Endothelial cell of umbilical vein (primary cell): ENCODE data around the gene SPDYC. TPM values are rescaled to one million over a fixed set of nuclear protein-coding genes. Genes with fewer than 3 reads are reported as not detected.

Experiments used
- BruUV-seq: library from RNA; stranded (reverse); fragments of 400-500 nt; replicated peaks from 2 replicates; lab custom pipeline; 2021; lab: Mats Ljungman, UMichigan
- CTCF ChIA-PET: fragments of 300-600, 350-600 bp; sonication (Branson Sonifier 250); formaldehyde crosslinking; loops from one replicate; lab custom pipeline; 2021; ENCODE audit warnings: antibody characterized with exemption, inconsistent platforms; lab: Charles Lee
- POLR2A ChIA-PET: fragments of 300-600, 350-600 bp; sonication (Branson Sonifier 250); formaldehyde crosslinking; loops from one replicate; lab custom pipeline; 2021; ENCODE audit warnings: antibody characterized with exemption, inconsistent platforms; lab: Charles Lee
- DNase-seq: peaks from one replicate; pipeline ENCODE4 v3.0.0-alpha.2; 2011; ENCODE audit warnings: low read depth, low spot score
- FAIRE-seq: peaks from 2 replicates; lab custom pipeline; 2011; peaks lifted over from hg19 to GRCh38; lab: Jason Lieb, UNC
- H2AFZ ChIP-seq: 2 replicates; pipeline ENCODE4 v1.6.0; 2012; ENCODE audit warnings: low read depth, low read length, control low read depth, inconsistent platforms
- H3K27ac ChIP-seq: 2 replicates; pipeline ENCODE4 v1.5.1; 2011; ENCODE audit warnings: low read depth, mild to moderate bottlenecking, control low read depth, low read length, moderate library complexity; ENCODE audit not compliant: insufficient read depth
- H3K27me3 ChIP-seq, 2 experiments: 2 replicates each; pipeline versions ENCODE4 v1.6.0 to v1.6.1; 2011; ENCODE audit warnings: low read length in 2 of 2, mixed read lengths in 1 of 2; ENCODE audit not compliant: control insufficient read depth in 2 of 2, insufficient read depth in 2 of 2
- H3K36me3 ChIP-seq, 2 experiments: 2 replicates in 1 of 2; 3 replicates in 1 of 2; pipeline ENCODE4 v1.5.1; 2011; ENCODE audit warnings: low read length in 2 of 2, mild to moderate bottlenecking in 1 of 2, moderate library complexity in 1 of 2; ENCODE audit not compliant: control insufficient read depth in 2 of 2, insufficient read depth in 2 of 2; ENCODE audit errors: extremely low read depth in 1 of 2
- H3K4me1 ChIP-seq: 3 replicates; pipeline ENCODE4 v1.5.1; 2011; ENCODE audit warnings: mild to moderate bottlenecking, low read length; ENCODE audit not compliant: control insufficient read depth, insufficient read depth; ENCODE audit errors: extremely low read depth
- H3K4me2 ChIP-seq: 2 replicates; pipeline ENCODE4 v1.6.1; 2011; ENCODE audit warnings: low read length, control low read depth, mixed read lengths; ENCODE audit not compliant: insufficient read depth
- H3K4me3 ChIP-seq, 3 experiments: fragments of 200-600 bp in 1 of 3; sonication (generic), shearing (Covaris generic) in 1 of 3; replicated peaks in 1 of 3; 2 replicates each; pipeline ENCODE4 v1.5.1; 2011 to 2016; ENCODE audit warnings: control low read depth in 3 of 3, low read length in 3 of 3, mild to moderate bottlenecking in 2 of 3, inconsistent platforms in 1 of 3, low read depth in 1 of 3, moderate library complexity in 1 of 3; ENCODE audit not compliant: insufficient read depth in 1 of 3
- H3K79me2 ChIP-seq: 2 replicates; pipeline ENCODE4 v1.6.0; 2012; ENCODE audit warnings: low read length, inconsistent platforms; ENCODE audit not compliant: control insufficient read depth, insufficient read depth
- H3K9ac ChIP-seq: replicated peaks from 2 replicates; pipeline ENCODE3; 2011; ENCODE audit warnings: low read length, control low read depth; ENCODE audit not compliant: insufficient read depth; ENCODE audit errors: extremely low read depth
- H3K9me1 ChIP-seq: replicated peaks from 3 replicates; pipeline ENCODE4 v1.6.0; 2011; ENCODE audit warnings: mild to moderate bottlenecking, low read length; ENCODE audit not compliant: control insufficient read depth, insufficient read depth; ENCODE audit errors: extremely low read depth
- H3K9me3 ChIP-seq: replicated peaks from 2 replicates; pipeline ENCODE4 v1.5.1; 2012; ENCODE audit warnings: low read length, inconsistent platforms; ENCODE audit not compliant: control insufficient read depth, insufficient read depth
- H4K20me1 ChIP-seq: replicated peaks from 2 replicates; pipeline ENCODE3; 2011; ENCODE audit warnings: mild to moderate bottlenecking, low read length; ENCODE audit not compliant: control insufficient read depth, insufficient read depth; ENCODE audit errors: extremely low read depth
- EZH2 ChIP-seq: IDR thresholded peaks from 2 replicates; pipeline ENCODE4 v1.6.1; 2012; ENCODE audit warnings: borderline replicate concordance, low read depth, mild to moderate bottlenecking, moderate library complexity, low read length, inconsistent platforms; ENCODE audit not compliant: severe bottlenecking
- FOS ChIP-seq: IDR thresholded peaks from 2 replicates; pipeline ENCODE4 v1.6.1; 2011; ENCODE audit warnings: mild to moderate bottlenecking, low read length, moderate library complexity, borderline replicate concordance; ENCODE audit not compliant: insufficient read depth
- GATA2 ChIP-seq: IDR thresholded peaks from 2 replicates; pipeline ENCODE4 v1.7.0; 2011; ENCODE audit warnings: low read depth, mild to moderate bottlenecking, moderate library complexity, mixed read lengths, low read length; ENCODE audit not compliant: insufficient read length, insufficient read depth
- JUN ChIP-seq: IDR thresholded peaks from 2 replicates; pipeline ENCODE4 v1.6.1; 2011; ENCODE audit warnings: borderline replicate concordance, low read depth; ENCODE audit not compliant: insufficient read length, insufficient read depth
- MAX ChIP-seq: IDR thresholded peaks from 2 replicates; pipeline ENCODE4 v1.6.1; 2011; ENCODE audit not compliant: insufficient read depth, insufficient read length
- MYC ChIP-seq: IDR thresholded peaks from one replicate; pipeline ENCODE4 v1.6.1; 2011; ENCODE audit warnings: mild to moderate bottlenecking, low read depth, low read length
- POLR2A ChIP-seq: IDR thresholded peaks from 2 replicates; pipeline ENCODE4 v1.6.1; 2012; ENCODE audit warnings: low read depth, mild to moderate bottlenecking, control low read depth, low read length
- POLR2AphosphoS5 ChIP-seq: IDR thresholded peaks from 2 replicates; pipeline ENCODE4 v1.6.1; 2012; ENCODE audit warnings: low read depth, mild to moderate bottlenecking, control low read depth, low read length, moderate library complexity; ENCODE audit not compliant: insufficient read depth
- dilution Hi-C: fragments of 300-500 bp; cut with MboI; formaldehyde crosslinking; loops from one replicate; pipeline ENCODE4 v1.15.0; 2019; ENCODE audit warnings: low sequenced_read_pairs; ENCODE audit not compliant: extremely low pct_ligation_motif_present
- intact Hi-C: fragments of 100-400 bp; cut with micrococcal nuclease; formaldehyde crosslinking; loops from one replicate; pipeline ENCODE4 v1.10.0; 2022
- polyA plus RNA-seq, 4 experiments: library from polyadenylated mRNA; depleted of rRNA in 3 of 4; stranded (reverse) in 3 of 4; unstranded in 1 of 4; fragments of >200 nt; gene quantifications; 2 replicates each; pipeline versions ENCODE4 v1.2.1 to v1.2.3, GENCODE V29; 2011 to 2012; ENCODE audit warnings: missing spikeins in 1 of 4
- total RNA-seq: library from RNA; stranded (reverse); gene quantifications from 2 replicates; pipeline ENCODE4 v1.2.3, GENCODE V29; 2021
- TF ChIP-seq, protein P1 (sequence below), 2 donors: IDR thresholded peaks; 1 replicate in 1 of 2; 2 replicates in 1 of 2; pipeline ENCODE4 v1.5.1; 2011; ENCODE audit warnings: low read length in 2 of 2, mild to moderate bottlenecking in 2 of 2, moderate library complexity in 2 of 2, control low read depth in 1 of 2, inconsistent platforms in 1 of 2, low read depth in 1 of 2; ENCODE audit not compliant: insufficient read depth in 1 of 2; ENCODE audit errors: extremely low read depth in 1 of 2

The SPDYC gene
- total and polyA plus RNA-seq, 2 donors (not counting 3 experiments of a cell fraction or from before 2014, with no cell fraction given), result not detected

GRCh38 chr11:65187971-65188461, 18.0 kb downstream of the SPDYC start:
- Histone ChIP-seq H3K4me1 (no peaks in the 10 kb centered on the region), H3K27ac (no peak overlapping the region), H3K27me3 (no peaks in the 10 kb centered on the region), H2AFZ (no peak overlapping the region), H3K36me3 (peaks cover 8 to 36% of the 10 kb centered on the region in 2 experiments), H3K4me3 (no peak overlapping the region), H3K9me3 (no peaks in the 10 kb centered on the region), H3K9ac (no peak overlapping the region), H3K79me2 (peaks cover 7% of the 10 kb centered on the region), H3K4me2 (no peak overlapping the region), H3K9me1 (no peaks in the 10 kb centered on the region), H4K20me1 (no peaks in the 10 kb centered on the region)
- no peak for FAIRE-seq
- CTCF ChIA-PET, result interaction anchor here (1.0 kb wide), 1 partner anchor 14 kb away, joined by 3 read pairs; no protein-coding TSS in a partner anchor
- dilution Hi-C loops (no loop called here), intact Hi-C loops (no loop called here)
- no peak for TF ChIP-seq EZH2
- no peak for TF ChIP-seq MAX
- TF ChIP-seq POLR2AphosphoS5, result no peak
- TF ChIP-seq FOS, result no peak
- no peak for TF ChIP-seq GATA2
- POLR2A ChIA-PET, result interaction anchor here (0.7 kb wide), 1 partner anchor 160 kb away, joined by 5 read pairs; no protein-coding TSS in a partner anchor
- DNase-seq, result no peak
- BruUV-seq, result no TSS peak

DNA sequence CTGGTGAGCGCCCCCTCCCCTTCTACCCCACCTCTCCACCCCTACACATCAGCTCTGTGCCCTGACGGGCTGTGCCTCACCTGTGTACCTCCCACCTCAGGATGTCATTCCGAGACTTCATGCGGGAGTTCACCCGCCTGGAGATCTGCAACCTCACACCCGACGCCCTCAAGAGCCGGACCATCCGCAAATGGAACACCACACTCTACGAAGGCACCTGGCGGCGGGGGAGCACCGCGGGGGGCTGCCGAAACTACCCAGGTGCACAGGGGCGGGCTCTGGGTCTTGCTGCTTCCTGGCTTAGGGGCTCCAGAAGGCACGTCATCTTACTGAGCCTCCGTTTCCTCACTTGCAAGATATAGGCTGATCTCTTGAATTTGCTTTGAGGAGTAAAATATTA, 18.5 kb downstream of the SPDYC start:
- Histone ChIP-seq H3K9ac (no peak overlapping the region), H3K36me3 (peaks cover 8 to 36% of the 10 kb centered on the region in 2 experiments), H3K27me3 (no peaks in the 10 kb centered on the region), H3K27ac (no peak overlapping the region), H4K20me1 (no peaks in the 10 kb centered on the region), H3K9me3 (no peaks in the 10 kb centered on the region), H3K79me2 (peaks cover 4% of the 10 kb centered on the region), H3K4me1 (no peaks in the 10 kb centered on the region), H3K4me2 (no peak overlapping the region), H3K9me1 (no peaks in the 10 kb centered on the region), H2AFZ (no peak overlapping the region), H3K4me3 (no peak overlapping the region)
- no peak for DNase-seq
- intact Hi-C loops (no loop called here), dilution Hi-C loops (no loop called here)
- TF ChIP-seq, protein P1, sequence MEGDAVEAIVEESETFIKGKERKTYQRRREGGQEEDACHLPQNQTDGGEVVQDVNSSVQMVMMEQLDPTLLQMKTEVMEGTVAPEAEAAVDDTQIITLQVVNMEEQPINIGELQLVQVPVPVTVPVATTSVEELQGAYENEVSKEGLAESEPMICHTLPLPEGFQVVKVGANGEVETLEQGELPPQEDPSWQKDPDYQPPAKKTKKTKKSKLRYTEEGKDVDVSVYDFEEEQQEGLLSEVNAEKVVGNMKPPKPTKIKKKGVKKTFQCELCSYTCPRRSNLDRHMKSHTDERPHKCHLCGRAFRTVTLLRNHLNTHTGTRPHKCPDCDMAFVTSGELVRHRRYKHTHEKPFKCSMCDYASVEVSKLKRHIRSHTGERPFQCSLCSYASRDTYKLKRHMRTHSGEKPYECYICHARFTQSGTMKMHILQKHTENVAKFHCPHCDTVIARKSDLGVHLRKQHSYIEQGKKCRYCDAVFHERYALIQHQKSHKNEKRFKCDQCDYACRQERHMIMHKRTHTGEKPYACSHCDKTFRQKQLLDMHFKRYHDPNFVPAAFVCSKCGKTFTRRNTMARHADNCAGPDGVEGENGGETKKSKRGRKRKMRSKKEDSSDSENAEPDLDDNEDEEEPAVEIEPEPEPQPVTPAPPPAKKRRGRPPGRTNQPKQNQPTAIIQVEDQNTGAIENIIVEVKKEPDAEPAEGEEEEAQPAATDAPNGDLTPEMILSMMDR (IDR thresholded peaks at IDR 0.05; ENCODE audit: extremely low read depth in 1 of 2, insufficient read depth in 1 of 2, low read depth in 1 of 2, low read length in 2 of 2), result no peak
- TF ChIP-seq MYC (no peak), POLR2AphosphoS5 (no peak), MAX (no peak), GATA2 (no peak), EZH2 (no peak), FOS (no peak), POLR2A (no peak), JUN (no peak)
- POLR2A ChIA-PET, result no interaction called here
- CTCF ChIA-PET, result interaction anchor here (1.0 kb wide), 1 partner anchor 15 kb away, joined by 3 read pairs; no protein-coding TSS in a partner anchor
- FAIRE-seq, result no peak
- BruUV-seq, result no TSS peak
